ENCODE measurements around the gene SNX11.
"Not testable (repeated sequence)": the region's sequence is repeated elsewhere in the genome, so short reads cannot be mapped to it uniquely, and the experiment has no call there.

The SNX11 gene

DNA sequence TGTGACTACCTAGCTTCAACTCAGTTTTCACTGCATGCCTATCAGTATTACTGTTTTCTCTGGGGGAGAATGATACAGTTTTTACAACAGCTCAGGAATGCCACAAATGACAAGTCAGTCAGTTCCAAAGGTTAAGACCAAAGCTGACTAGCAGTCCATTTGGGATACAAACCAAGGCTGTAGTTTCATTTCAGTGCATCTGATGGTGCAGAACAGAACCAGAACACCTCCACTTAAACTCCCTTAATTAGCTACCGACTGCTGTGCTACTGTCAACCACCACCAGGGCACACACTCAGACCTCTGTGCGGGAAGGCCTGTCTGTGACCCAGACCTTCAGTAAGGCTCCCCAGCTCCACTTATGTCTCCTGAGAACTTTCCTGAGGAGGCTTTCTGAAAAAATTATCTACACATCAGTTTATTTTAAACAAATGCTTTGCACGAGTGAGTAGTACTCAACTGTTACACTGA lies 39.0 kb upstream of the SNX11 start:
- Histone ChIP-seq H3K9me3 (ENCODE audit: low read length) (no peaks in the 10 kb centered on the region), H3F3A (ENCODE audit: insufficient read depth, low read length) (no peaks in the 10 kb centered on the region), H3K79me2 (ENCODE audit: insufficient read depth, low read length) (no peaks in the 10 kb centered on the region), H2AFZ (ENCODE audit: low read length) (no peak overlapping the region), H3K4me1 (ENCODE audit: insufficient read depth, low read length, severe bottlenecking) (no peaks in the 10 kb centered on the region), H3K9me2 (ENCODE audit: low read depth, low read length) (no peaks in the 10 kb centered on the region), H3K4me2 (ENCODE audit: low read length) (no peak overlapping the region), H3K27ac (ENCODE audit: low read depth, low read length, poor library complexity, severe bottlenecking) (no peak overlapping the region), H3K27me3 (ENCODE audit: insufficient read depth, low read length) (no peaks in the 10 kb centered on the region), H3K4me3 (ENCODE audit: low read depth, low read length, poor library complexity, severe bottlenecking) (no peak overlapping the region), H3K36me3 (ENCODE audit: insufficient read depth, low read length) (peaks cover 61% of the 10 kb centered on the region), H4K20me1 (ENCODE audit: insufficient read depth, low read length) (no peaks in the 10 kb centered on the region), H3K9ac (ENCODE audit: low read length) (no peak overlapping the region)
- TF ChIP-seq, protein P1, sequence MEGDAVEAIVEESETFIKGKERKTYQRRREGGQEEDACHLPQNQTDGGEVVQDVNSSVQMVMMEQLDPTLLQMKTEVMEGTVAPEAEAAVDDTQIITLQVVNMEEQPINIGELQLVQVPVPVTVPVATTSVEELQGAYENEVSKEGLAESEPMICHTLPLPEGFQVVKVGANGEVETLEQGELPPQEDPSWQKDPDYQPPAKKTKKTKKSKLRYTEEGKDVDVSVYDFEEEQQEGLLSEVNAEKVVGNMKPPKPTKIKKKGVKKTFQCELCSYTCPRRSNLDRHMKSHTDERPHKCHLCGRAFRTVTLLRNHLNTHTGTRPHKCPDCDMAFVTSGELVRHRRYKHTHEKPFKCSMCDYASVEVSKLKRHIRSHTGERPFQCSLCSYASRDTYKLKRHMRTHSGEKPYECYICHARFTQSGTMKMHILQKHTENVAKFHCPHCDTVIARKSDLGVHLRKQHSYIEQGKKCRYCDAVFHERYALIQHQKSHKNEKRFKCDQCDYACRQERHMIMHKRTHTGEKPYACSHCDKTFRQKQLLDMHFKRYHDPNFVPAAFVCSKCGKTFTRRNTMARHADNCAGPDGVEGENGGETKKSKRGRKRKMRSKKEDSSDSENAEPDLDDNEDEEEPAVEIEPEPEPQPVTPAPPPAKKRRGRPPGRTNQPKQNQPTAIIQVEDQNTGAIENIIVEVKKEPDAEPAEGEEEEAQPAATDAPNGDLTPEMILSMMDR (IDR thresholded peaks at IDR 0.05; ENCODE audit: low read length) = peak; percentile 36; the same call in 1 of the 2 replicates
- TF ChIP-seq EZH2 (IDR thresholded peaks at IDR 0.05; ENCODE audit: borderline replicate concordance, low read length) = no peak

DNA sequence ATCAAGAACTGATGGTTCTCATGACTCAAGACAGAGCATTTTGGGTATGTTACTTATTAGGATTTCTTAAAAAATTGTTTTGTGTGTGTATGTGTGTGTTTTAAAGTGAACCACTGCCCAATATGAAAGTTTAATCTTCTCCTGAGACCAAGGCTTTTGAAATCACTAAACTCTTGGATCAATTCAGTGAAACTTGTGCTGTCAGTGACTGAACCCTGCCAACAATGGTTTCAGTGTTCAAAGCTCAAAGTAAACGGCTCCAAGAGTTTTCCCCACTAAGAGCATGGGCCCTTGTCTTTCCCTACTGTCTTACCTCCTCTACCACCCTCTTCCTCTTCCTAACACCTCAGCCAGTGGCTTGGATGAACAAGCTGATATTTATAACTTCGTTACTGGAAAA lies 37.4 kb upstream of the SNX11 start:
- Histone ChIP-seq H3F3A (ENCODE audit: insufficient read depth, low read length) (no peaks in the 10 kb centered on the region), H3K9ac (ENCODE audit: low read length) (no peak overlapping the region), H3K4me3 (ENCODE audit: low read depth, low read length, poor library complexity, severe bottlenecking) (no peak overlapping the region), H3K4me2 (ENCODE audit: low read length) (no peak overlapping the region), H2AFZ (ENCODE audit: low read length) (no peak overlapping the region), H4K20me1 (ENCODE audit: insufficient read depth, low read length) (no peaks in the 10 kb centered on the region), H3K9me2 (ENCODE audit: low read depth, low read length) (no peaks in the 10 kb centered on the region), H3K27ac (ENCODE audit: low read depth, low read length, poor library complexity, severe bottlenecking) (no peak overlapping the region), H3K27me3 (ENCODE audit: insufficient read depth, low read length) (no peaks in the 10 kb centered on the region), H3K79me2 (ENCODE audit: insufficient read depth, low read length) (no peaks in the 10 kb centered on the region), H3K9me3 (ENCODE audit: low read length) (no peaks in the 10 kb centered on the region), H3K36me3 (ENCODE audit: insufficient read depth, low read length) (peaks cover 55% of the 10 kb centered on the region), H3K4me1 (ENCODE audit: insufficient read depth, low read length, severe bottlenecking) (no peaks in the 10 kb centered on the region)
- TF ChIP-seq, protein P1 (IDR thresholded peaks at IDR 0.05; ENCODE audit: low read length) = no peak
- TF ChIP-seq EZH2 (IDR thresholded peaks at IDR 0.05; ENCODE audit: borderline replicate concordance, low read length) = no peak

DNA sequence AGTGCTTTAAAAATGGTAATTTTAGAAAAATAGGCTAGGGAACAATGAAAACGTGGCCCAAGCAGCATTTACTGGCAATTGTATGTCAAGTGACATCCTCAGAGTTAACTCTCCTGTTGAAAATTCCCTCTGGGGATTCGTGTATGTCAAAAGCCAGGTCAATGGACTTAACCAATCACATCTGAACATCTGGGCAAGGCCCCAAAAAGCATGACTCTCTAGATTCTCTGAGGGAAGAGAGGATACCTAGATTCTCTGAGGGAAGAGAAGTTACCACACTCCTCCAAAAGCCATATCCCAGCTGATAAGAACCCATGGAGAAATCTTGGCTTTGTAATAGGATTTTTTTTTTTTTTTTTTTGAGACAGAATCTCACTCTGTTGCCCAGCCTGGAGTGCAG lies 35.9 kb upstream of the SNX11 start:
- no peaks in the 10 kb centered on the region for H3F3A ChIP-seq (ENCODE audit: insufficient read depth, low read length)
- no peaks in the 10 kb centered on the region for H3K27me3 ChIP-seq (ENCODE audit: insufficient read depth, low read length)
- no peaks in the 10 kb centered on the region for H3K4me1 ChIP-seq (ENCODE audit: insufficient read depth, low read length, severe bottlenecking)

DNA sequence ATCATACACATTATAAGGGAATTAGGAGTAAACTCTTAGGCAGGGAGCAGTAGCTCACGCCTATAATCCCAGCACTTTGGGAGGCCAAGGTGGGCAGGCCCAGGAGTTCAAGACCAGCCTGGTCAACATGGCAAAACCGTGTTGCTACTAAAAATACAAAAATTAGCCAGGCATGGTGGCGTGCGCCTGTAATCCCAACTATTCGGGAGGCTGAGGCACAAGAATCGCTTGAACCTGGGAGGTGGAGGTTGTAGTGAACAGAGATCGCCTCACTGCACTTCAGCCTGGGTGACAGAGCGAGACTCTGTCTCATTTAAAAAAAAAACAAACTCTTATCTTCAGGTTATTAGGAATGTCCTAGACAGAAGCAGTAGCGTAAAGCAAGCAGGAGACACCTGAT lies 34.8 kb upstream of the SNX11 start:
- H3K27me3 ChIP-seq (ENCODE audit: insufficient read depth, low read length); H3K27ac ChIP-seq (ENCODE audit: low read depth, low read length, poor library complexity, severe bottlenecking); H3K9me3 ChIP-seq (ENCODE audit: low read length); H3K9ac ChIP-seq (ENCODE audit: low read length); H3F3A ChIP-seq (ENCODE audit: insufficient read depth, low read length); H3K4me2 ChIP-seq (ENCODE audit: low read length); H3K4me1 ChIP-seq (ENCODE audit: insufficient read depth, low read length, severe bottlenecking); H3K79me2 ChIP-seq (ENCODE audit: insufficient read depth, low read length); H4K20me1 ChIP-seq (ENCODE audit: insufficient read depth, low read length); H3K9me2 ChIP-seq (ENCODE audit: low read depth, low read length); H2AFZ ChIP-seq (ENCODE audit: low read length); H3K4me3 ChIP-seq (ENCODE audit: low read depth, low read length, poor library complexity, severe bottlenecking): not testable (repeated sequence)
- peaks cover 46% of the 10 kb centered on the region for H3K36me3 ChIP-seq (ENCODE audit: insufficient read depth, low read length)

More for the DNA sequence above, 35.9 kb upstream of the SNX11 start:
- no peaks in the 10 kb centered on the region for H3K79me2 ChIP-seq (ENCODE audit: insufficient read depth, low read length)
- H3K9ac ChIP-seq (ENCODE audit: low read length) = no peak overlapping the region
- H3K9me3 ChIP-seq (ENCODE audit: low read length) = no peaks in the 10 kb centered on the region
- H3K4me3 ChIP-seq (ENCODE audit: low read depth, low read length, poor library complexity, severe bottlenecking) = no peak overlapping the region
- H3K9me2 ChIP-seq (ENCODE audit: low read depth, low read length) = no peaks in the 10 kb centered on the region
- H4K20me1 ChIP-seq (ENCODE audit: insufficient read depth, low read length) = no peaks in the 10 kb centered on the region
- H3K36me3 ChIP-seq (ENCODE audit: insufficient read depth, low read length) = peaks cover 54% of the 10 kb centered on the region
- no peak overlapping the region for H3K4me2 ChIP-seq (ENCODE audit: low read length)
- H3K27ac ChIP-seq (ENCODE audit: low read depth, low read length, poor library complexity, severe bottlenecking) = no peak overlapping the region
- TF ChIP-seq, protein P1 (IDR thresholded peaks at IDR 0.05; ENCODE audit: low read length) = no peak
- no peak for TF ChIP-seq EZH2 (IDR thresholded peaks at IDR 0.05; ENCODE audit: borderline replicate concordance, low read length)
- no peak overlapping the region for H2AFZ ChIP-seq (ENCODE audit: low read length)

DNA sequence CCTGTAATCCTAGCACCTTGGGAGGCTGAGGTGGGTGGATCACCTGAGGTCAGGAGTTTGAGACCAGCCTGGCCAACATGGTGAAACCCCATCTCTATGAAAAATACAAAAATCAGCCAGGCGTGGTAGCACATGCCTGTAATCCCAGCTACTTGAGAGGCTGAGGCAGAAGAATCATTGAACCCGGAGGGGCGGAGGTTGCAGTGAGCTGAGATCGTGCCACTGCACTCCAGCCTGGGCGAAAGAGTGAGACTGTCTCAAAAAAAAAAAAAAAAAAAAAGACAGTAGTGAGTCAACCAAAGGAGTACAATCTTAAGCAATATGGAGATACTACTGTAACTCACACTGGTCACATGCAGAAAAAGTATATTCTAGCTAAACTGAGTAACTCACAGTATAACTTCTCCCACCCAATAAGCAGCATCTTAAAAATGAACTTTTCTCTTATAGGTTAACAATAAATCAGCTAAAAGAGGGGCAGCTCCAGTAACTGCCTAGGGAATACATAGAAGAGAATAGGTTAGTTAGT lies 33.9 kb upstream of the SNX11 start:
- not testable (repeated sequence) for H3K9me2 ChIP-seq (ENCODE audit: low read depth, low read length); H2AFZ ChIP-seq (ENCODE audit: low read length); H3K4me1 ChIP-seq (ENCODE audit: insufficient read depth, low read length, severe bottlenecking); H3F3A ChIP-seq (ENCODE audit: insufficient read depth, low read length); H3K27me3 ChIP-seq (ENCODE audit: insufficient read depth, low read length); H3K9me3 ChIP-seq (ENCODE audit: low read length); H3K27ac ChIP-seq (ENCODE audit: low read depth, low read length, poor library complexity, severe bottlenecking); H3K4me3 ChIP-seq (ENCODE audit: low read depth, low read length, poor library complexity, severe bottlenecking); H3K9ac ChIP-seq (ENCODE audit: low read length); H3K79me2 ChIP-seq (ENCODE audit: insufficient read depth, low read length); H3K4me2 ChIP-seq (ENCODE audit: low read length); H4K20me1 ChIP-seq (ENCODE audit: insufficient read depth, low read length)
- H3K36me3 ChIP-seq (ENCODE audit: insufficient read depth, low read length) = peaks cover 40% of the 10 kb centered on the region

Data from OCI-LY1 (cell line).